Uterus (tissue), 4 donors: Measurements from ENCODE around the gene SLC22A12. TPM values are rescaled to one million over a fixed set of nuclear protein-coding genes. Genes with fewer than 3 reads are reported as not detected.

Experiments used
- DNase-seq, 2 donors: peaks; one replicate each; pipeline ENCODE4 v3.0.0-alpha.2; 2019 to 2020
- H3K27ac ChIP-seq, 2 donors: fragments of 200-600 bp; sonication (generic); 1 replicate in 1 of 2; 2 replicates in 1 of 2; pipeline ENCODE4 v1.5.1; 2016 to 2018
- H3K27me3 ChIP-seq, 2 donors: fragments of 200-600 bp; sonication (generic); one replicate each; pipeline ENCODE4 v1.5.1; 2018 to 2019; ENCODE audit warnings: control low read depth in 1 of 2
- H3K36me3 ChIP-seq, 2 donors: fragments of 200-600 bp; sonication (generic); one replicate each; pipeline ENCODE4 v1.5.1; 2019; ENCODE audit warnings: control low read depth in 1 of 2
- H3K4me1 ChIP-seq, 2 donors: fragments of 200-600 bp; sonication (generic); one replicate each; pipeline ENCODE4 v1.5.1; 2018 to 2019; ENCODE audit warnings: control low read depth in 1 of 2
- H3K4me3 ChIP-seq, 2 donors: fragments of 200-600 bp; sonication (generic); 1 replicate in 1 of 2; 2 replicates in 1 of 2; pipeline ENCODE4 v1.5.1; 2018 to 2019; ENCODE audit warnings: mild to moderate bottlenecking in 1 of 2
- H3K9me3 ChIP-seq, 2 donors: fragments of 200-600 bp; sonication (generic); one replicate each; pipeline ENCODE4 v1.5.1; 2019; ENCODE audit warnings: control low read depth in 1 of 2
- CTCF ChIP-seq, 4 experiments: fragments of 200-600 bp in 2 of 4; fragments of 450-650 bp in 2 of 4; sonication (generic) in 2 of 4; IDR thresholded peaks; one replicate each; pipeline ENCODE4 v1.5.1; 2016 to 2019; ENCODE audit warnings: antibody characterized with exemption in 4 of 4, mild to moderate bottlenecking in 2 of 4, moderate library complexity in 1 of 4
- POLR2A ChIP-seq, 2 donors: fragments of 450-650 bp; IDR thresholded peaks; one replicate each; pipeline ENCODE4 v1.6.1; 2016; ENCODE audit warnings: antibody characterized with exemption in 2 of 2, mild to moderate bottlenecking in 1 of 2, moderate library complexity in 1 of 2
- intact Hi-C: fragments of 100-400 bp; cut with DNase I; formaldehyde crosslinking; loops from one replicate; pipeline ENCODE4 v1.15.1; 2023; ENCODE audit warnings: low total_unique reads
- total RNA-seq, 4 donors: library from RNA; depleted of rRNA in 3 of 4; stranded (reverse); fragments of >200 nt in 3 of 4; gene quantifications; one replicate each; pipeline versions ENCODE4 v1.1.0 to v1.2.4, GENCODE V29; 2014 to 2023
- donor health status: DM: yes; HTN: yes; CAD: no.

Gene SLC22A12
- total RNA-seq, 4 donors from 2014 or later: not detected

- no peaks in the 10 kb centered on the region for H3K27me3 ChIP-seq
- no peaks in the 10 kb centered on the region for H3K9me3 ChIP-seq
- TF ChIP-seq POLR2A (IDR thresholded peaks at IDR 0.05) (no peak), CTCF (IDR thresholded peaks at IDR 0.05) (no peak)
- H3K27ac ChIP-seq: no peak overlapping the region
- H3K4me1 ChIP-seq: peaks cover 12 to 19% of the 10 kb centered on the region in 2 donors
- no peaks in the 10 kb centered on the region for H3K36me3 ChIP-seq
- DNase-seq: no peak
- no peak overlapping the region for H3K4me3 ChIP-seq
- intact Hi-C loops: no loop called here
These were observed 34.2 kb upstream of the SLC22A12 start for GRCh38 chr11:64556721-64557250.

- no peaks in the 10 kb centered on the region for H3K27me3 ChIP-seq
- H3K4me3 ChIP-seq: no peak overlapping the region
- intact Hi-C loops: no loop called here
- TF ChIP-seq CTCF (IDR thresholded peaks at IDR 0.05): no peak
- TF ChIP-seq POLR2A (IDR thresholded peaks at IDR 0.05): no peak
- DNase-seq: no peak
- no peak overlapping the region for H3K27ac ChIP-seq
- H3K36me3 ChIP-seq: no peaks in the 10 kb centered on the region
- H3K9me3 ChIP-seq: no peaks in the 10 kb centered on the region
- H3K4me1 ChIP-seq: peaks cover 12 to 19% of the 10 kb centered on the region in 2 donors
These were observed 32.8 kb upstream of the SLC22A12 start for GRCh38 chr11:64558065-64558745.

- H3K4me3 ChIP-seq: no peak overlapping the region
- H3K9me3 ChIP-seq: no peaks in the 10 kb centered on the region
- intact Hi-C loops: no loop called here
- H3K36me3 ChIP-seq: no peaks in the 10 kb centered on the region
- H3K4me1 ChIP-seq: peaks cover 11 to 16% of the 10 kb centered on the region in 2 donors
- TF ChIP-seq CTCF (IDR thresholded peaks at IDR 0.05): no peak
- no peak for TF ChIP-seq POLR2A (IDR thresholded peaks at IDR 0.05)
- no peak for DNase-seq
- no peak overlapping the region for H3K27ac ChIP-seq
- no peaks in the 10 kb centered on the region for H3K27me3 ChIP-seq
These were observed 32.2 kb upstream of the SLC22A12 start for GRCh38 chr11:64558869-64559268.

GRCh38 chr11:64559351-64560138, 31.5 kb upstream of the SLC22A12 start:
- no peak for TF ChIP-seq POLR2A (IDR thresholded peaks at IDR 0.05)
- no peak for TF ChIP-seq CTCF (IDR thresholded peaks at IDR 0.05)
- Histone ChIP-seq H3K4me3 (no peak overlapping the region), H3K9me3 (no peaks in the 10 kb centered on the region), H3K36me3 (no peaks in the 10 kb centered on the region), H3K27me3 (no peaks in the 10 kb centered on the region), H3K27ac (no peak overlapping the region), H3K4me1 (peaks cover 4 to 9% of the 10 kb centered on the region in 2 donors)
- intact Hi-C loops: no loop called here
- DNase-seq: no peak
